Stomach (tissue), 9 donors: ENCODE data around the gene CAMSAP2. TPM values are rescaled to one million over a fixed set of nuclear protein-coding genes. Genes with fewer than 3 reads are reported as not detected.

Experiments used
- DNase-seq, 2 donors: peaks; one replicate each; pipeline versions ENCODE4 v3.0.0 to v3.0.0-alpha.2; 2013 to 2019
- H3K27ac ChIP-seq, 5 donors: fragments of 200-600 bp in 4 of 5; sonication (generic) in 4 of 5; one replicate each; pipeline ENCODE4 v1.5.1; 2013 to 2019; ENCODE audit warnings: mild to moderate bottlenecking in 1 of 5, moderate library complexity in 1 of 5
- H3K27me3 ChIP-seq, 3 donors: fragments of 200-600 bp; sonication (generic); one replicate each; pipeline ENCODE4 v1.5.1; 2017 to 2019; ENCODE audit warnings: mixed run types in 1 of 3
- H3K36me3 ChIP-seq, 4 donors: fragments of 200-600 bp; sonication (generic); 1 replicate in 3 of 4; 2 replicates in 1 of 4; pipeline ENCODE4 v1.5.1; 2016 to 2019
- H3K4me1 ChIP-seq, 4 donors: fragments of 200-600 bp; sonication (generic); one replicate each; pipeline ENCODE4 v1.5.1; 2016 to 2019
- H3K4me3 ChIP-seq, 4 donors: fragments of 200-600 bp; sonication (generic) in 3 of 4; one replicate each; pipeline ENCODE4 v1.5.1; 2016 to 2019; ENCODE audit warnings: mild to moderate bottlenecking in 1 of 4
- H3K9me3 ChIP-seq, 4 donors: fragments of 200-600 bp; sonication (generic); one replicate each; pipeline ENCODE4 v1.5.1; 2016 to 2019
- EP300 ChIP-seq: sonication (generic); formaldehyde crosslinking; IDR thresholded peaks from one replicate; pipeline ENCODE4 v1.6.1; 2017; ENCODE audit warnings: antibody characterized with exemption
- POLR2A ChIP-seq, 4 donors: fragments of 450-650 bp; IDR thresholded peaks; one replicate each; pipeline ENCODE4 v1.6.1; 2016; ENCODE audit warnings: antibody characterized with exemption in 4 of 4, control low read depth in 2 of 4, mild to moderate bottlenecking in 1 of 4, moderate library complexity in 1 of 4
- POLR2AphosphoS5 ChIP-seq, 3 donors: sonication (generic); formaldehyde crosslinking; IDR thresholded peaks; one replicate each; pipeline ENCODE4 v1.6.1; 2016; ENCODE audit warnings: antibody characterized with exemption in 3 of 3
- WGBS, 5 donors: extraction: QIAGEN DNeasy Blood & Tissue Kit in 3 of 5; methylation state at CpG; one replicate each; pipeline versions ENCODE4 v1.1.5 to v1.1.7; 2013 to 2018; 5-methylcytosine and 5-hydroxymethylcytosine counted together
- intact Hi-C: fragments of 100-400 bp; cut with DNase I; formaldehyde crosslinking; loops from one replicate; pipeline ENCODE4 v1.15.1; 2023; ENCODE audit warnings: low total_unique reads
- polyA plus RNA-seq, 3 donors: library from polyadenylated mRNA; stranded (reverse); fragments of 200-250 nt; gene quantifications; one replicate each; pipeline ENCODE4 v1.2.3, GENCODE V29; 2013
- total RNA-seq, 5 donors: library from RNA; depleted of rRNA; stranded (reverse); fragments of >200 nt; gene quantifications; one replicate each; pipeline versions ENCODE4 v1.1.0 to v1.2.3, GENCODE V29; 2014 to 2016
- TF ChIP-seq, protein P1 (sequence below), 7 experiments: fragments of 450-650 bp in 4 of 7; fragments of 200-600 bp in 3 of 7; sonication (generic) in 3 of 7; IDR thresholded peaks; one replicate each; pipeline ENCODE4 v1.5.1; 2016 to 2019; ENCODE audit warnings: antibody characterized with exemption in 7 of 7, control low read depth in 2 of 7, mild to moderate bottlenecking in 1 of 7
- donor health status: healthy with polysubstance abuse.
- donor health status: Bipolar disorder and iron deficiency.
- donor health status: healthy.

Gene CAMSAP2
- total and polyA plus RNA-seq, 8 donors, result 4.5 to 35.4 (median 7.5) TPM

DNA sequence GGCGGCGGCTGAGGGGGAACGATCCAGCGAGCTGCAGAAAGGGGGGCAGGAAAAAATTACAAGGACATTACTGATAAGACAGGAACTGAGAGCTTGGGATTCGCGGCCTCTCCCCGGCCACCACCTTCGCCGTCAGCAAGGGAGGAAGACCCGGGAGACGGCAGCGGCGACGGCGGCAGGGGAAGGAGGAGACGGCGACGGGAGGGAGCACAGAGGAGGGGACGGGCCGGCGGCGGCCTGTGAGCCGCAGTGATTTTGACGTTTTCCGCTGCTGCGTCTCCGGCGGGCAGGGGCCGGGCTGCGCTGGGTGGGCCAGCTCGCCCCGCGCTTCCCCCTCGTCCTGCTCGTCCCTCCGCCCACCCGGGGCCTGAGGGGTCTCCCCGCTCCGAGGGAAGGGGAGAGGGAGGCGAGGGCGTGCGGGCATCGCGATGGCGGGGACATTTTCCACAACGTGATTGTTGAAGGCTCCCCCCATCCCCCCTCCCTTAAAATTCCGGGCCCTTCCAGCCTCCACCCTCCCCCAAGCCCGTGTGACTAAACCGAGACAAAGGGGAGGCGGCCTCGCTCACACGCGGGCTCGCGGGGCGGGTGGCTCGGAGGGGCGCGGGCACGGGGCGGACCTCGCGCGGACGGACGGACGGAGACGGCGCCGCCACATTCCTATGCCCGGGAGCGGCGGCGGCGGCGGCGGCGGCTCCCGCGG, 407 bp downstream of the CAMSAP2 start:
- peak overlapping the region; percentile 71 to 90 (median 80) for H3K4me3 ChIP-seq
- intact Hi-C loops, result no loop called here
- TF ChIP-seq POLR2AphosphoS5 (IDR thresholded peaks at IDR 0.05) (peak; percentile 61 to 96 (median 85)), POLR2A (IDR thresholded peaks at IDR 0.05) (peak in 2 of 4 donors; percentile 28 to 82), EP300 (no peak)
- TF ChIP-seq, protein P1, sequence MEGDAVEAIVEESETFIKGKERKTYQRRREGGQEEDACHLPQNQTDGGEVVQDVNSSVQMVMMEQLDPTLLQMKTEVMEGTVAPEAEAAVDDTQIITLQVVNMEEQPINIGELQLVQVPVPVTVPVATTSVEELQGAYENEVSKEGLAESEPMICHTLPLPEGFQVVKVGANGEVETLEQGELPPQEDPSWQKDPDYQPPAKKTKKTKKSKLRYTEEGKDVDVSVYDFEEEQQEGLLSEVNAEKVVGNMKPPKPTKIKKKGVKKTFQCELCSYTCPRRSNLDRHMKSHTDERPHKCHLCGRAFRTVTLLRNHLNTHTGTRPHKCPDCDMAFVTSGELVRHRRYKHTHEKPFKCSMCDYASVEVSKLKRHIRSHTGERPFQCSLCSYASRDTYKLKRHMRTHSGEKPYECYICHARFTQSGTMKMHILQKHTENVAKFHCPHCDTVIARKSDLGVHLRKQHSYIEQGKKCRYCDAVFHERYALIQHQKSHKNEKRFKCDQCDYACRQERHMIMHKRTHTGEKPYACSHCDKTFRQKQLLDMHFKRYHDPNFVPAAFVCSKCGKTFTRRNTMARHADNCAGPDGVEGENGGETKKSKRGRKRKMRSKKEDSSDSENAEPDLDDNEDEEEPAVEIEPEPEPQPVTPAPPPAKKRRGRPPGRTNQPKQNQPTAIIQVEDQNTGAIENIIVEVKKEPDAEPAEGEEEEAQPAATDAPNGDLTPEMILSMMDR (IDR thresholded peaks at IDR 0.05), result no peak

DNA sequence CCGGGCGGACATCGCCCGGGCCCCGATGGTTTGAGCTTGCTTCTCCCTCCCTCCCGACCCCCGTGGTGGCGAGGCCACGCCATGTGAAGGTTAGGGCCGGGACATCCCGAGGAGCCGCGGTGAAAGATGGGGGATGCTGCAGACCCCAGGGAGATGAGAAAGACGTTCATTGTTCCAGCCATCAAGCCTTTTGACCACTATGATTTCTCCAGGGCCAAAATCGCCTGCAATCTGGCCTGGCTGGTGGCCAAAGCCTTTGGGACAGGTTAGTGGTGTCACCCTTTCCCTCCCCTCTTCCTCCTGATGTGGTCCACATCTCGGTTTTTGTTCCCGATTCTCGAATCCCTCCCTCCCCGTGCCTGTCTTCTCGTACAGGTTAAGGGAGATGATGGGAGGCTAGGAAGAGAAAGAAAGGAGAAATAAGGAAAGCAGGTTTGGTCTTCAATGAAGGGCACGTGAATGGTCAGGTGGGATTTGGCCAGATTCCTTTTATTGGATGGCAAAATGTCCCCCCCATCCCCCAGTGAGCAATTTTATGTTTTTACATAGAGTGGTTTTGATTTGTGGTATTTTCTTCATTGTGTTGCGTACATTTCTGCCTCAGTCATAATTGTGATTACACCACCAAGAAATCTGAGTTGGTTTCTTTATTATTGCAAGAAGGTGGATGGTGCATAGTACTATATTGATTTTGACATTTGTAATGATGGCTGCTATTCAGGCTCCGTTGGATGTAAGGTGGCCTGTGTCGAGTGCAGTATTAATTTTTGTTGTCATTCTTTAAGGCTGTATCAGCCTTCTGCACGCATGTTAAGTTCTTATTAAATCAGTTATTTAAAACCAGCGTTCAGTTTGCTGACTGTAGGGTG, 1.2 kb downstream of the CAMSAP2 start:
- Histone ChIP-seq H3K27ac (peak overlapping the region; percentile 98 to 100 (median 99)), H3K27me3 (peaks cover 0 to 14% (median 0%) of the 10 kb centered on the region in 3 donors), H3K4me3 (peak overlapping the region; percentile 71 to 90 (median 80)), H3K4me1 (peaks cover 25 to 58% (median 43%) of the 10 kb centered on the region in 4 donors), H3K9me3 (no peaks in the 10 kb centered on the region), H3K36me3 (no peaks in the 10 kb centered on the region)
- intact Hi-C loops, result no loop called here
- WGBS, 5 donors, result 3 to 6% (median 3%) methylated on average over 16 to 26 of the region's 26 CpGs
- peak; percentile 38 to 59 for DNase-seq
- TF ChIP-seq POLR2AphosphoS5 (IDR thresholded peaks at IDR 0.05) (no peak), EP300 (no peak), POLR2A (IDR thresholded peaks at IDR 0.05) (no peak)
- TF ChIP-seq, protein P1 (IDR thresholded peaks at IDR 0.05), result no peak

More for the DNA sequence above, 407 bp downstream of the CAMSAP2 start:
- Histone ChIP-seq H3K9me3 (no peaks in the 10 kb centered on the region), H3K4me1 (peaks cover 25 to 50% (median 39%) of the 10 kb centered on the region in 4 donors), H3K36me3 (no peaks in the 10 kb centered on the region), H3K27ac (peak overlapping the region; percentile 98 to 100 (median 99)), H3K27me3 (peaks cover 0 to 14% (median 0%) of the 10 kb centered on the region in 3 donors)
- 0 to 1% (median 1%) methylated on average over 30 to 80 of the region's 80 CpGs for WGBS, 5 donors
- DNase-seq, result peak; percentile 78 to 95

DNA sequence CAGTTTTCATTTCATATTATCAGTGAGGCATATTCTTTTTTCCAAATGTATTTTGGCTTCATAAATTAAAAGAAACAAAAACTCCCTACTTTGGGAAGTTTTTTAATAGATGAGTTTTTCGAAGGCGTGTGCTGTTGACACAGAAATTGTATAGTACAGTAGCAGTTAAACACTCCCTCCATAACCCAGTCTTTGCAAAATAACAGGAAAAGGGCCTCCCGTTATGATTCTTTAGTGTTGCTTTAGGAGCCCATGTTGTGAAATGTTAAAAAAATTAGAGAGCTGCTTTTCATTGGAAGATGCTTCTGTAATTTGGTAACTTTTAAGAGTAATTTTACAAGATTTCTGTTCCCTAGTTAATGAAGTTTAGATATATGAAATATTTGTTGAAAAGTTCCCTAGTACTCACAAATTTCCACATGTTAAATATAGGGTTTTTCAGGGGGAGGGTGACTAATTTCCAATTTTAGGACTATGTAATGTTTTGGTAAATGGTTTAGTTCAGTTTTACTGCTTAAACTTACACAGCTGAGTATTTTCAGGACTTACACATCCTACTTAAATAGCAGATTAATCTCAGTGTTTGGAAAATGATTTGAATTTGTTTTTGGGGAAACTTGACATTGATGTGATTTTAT, 2.0 kb downstream of the CAMSAP2 start:
- 8 to 22% (median 9%) methylated on average over 3 of the region's 3 CpGs for WGBS, 5 donors
- no peaks in the 10 kb centered on the region for H3K36me3 ChIP-seq
- H3K9me3 ChIP-seq, result no peaks in the 10 kb centered on the region
- H3K4me3 ChIP-seq, result peak overlapping the region; percentile 71 to 90 (median 80)
- H3K27me3 ChIP-seq, result peaks cover 0 to 14% (median 0%) of the 10 kb centered on the region in 3 donors
- intact Hi-C loops, result no loop called here
- H3K4me1 ChIP-seq, result peaks cover 25 to 64% (median 44%) of the 10 kb centered on the region in 4 donors
- H3K27ac ChIP-seq, result peak overlapping the region in 1 of 5 donors; percentile 100
- no peak for TF ChIP-seq POLR2A (IDR thresholded peaks at IDR 0.05)
- no peak for TF ChIP-seq EP300
- TF ChIP-seq, protein P1 (IDR thresholded peaks at IDR 0.05), result no peak
- TF ChIP-seq POLR2AphosphoS5 (IDR thresholded peaks at IDR 0.05), result no peak
- DNase-seq, result peak in 1 of 2 donors; percentile 16
